Transverse colon (tissue), 4 donors: ENCODE results near the gene AIRE. TPM values are rescaled to one million over a fixed set of nuclear protein-coding genes. Genes with fewer than 3 reads are reported as not detected.

Experiments used
- DNase-seq: peaks from one replicate; pipeline ENCODE4 v3.0.0-alpha.2; 2019
- H3K27ac ChIP-seq, 4 donors: fragments of 200-600 bp; sonication (generic); 2 replicates each; pipeline ENCODE4 v1.5.1; 2016 to 2018; ENCODE audit warnings: inconsistent platforms in 4 of 4
- H3K27me3 ChIP-seq: fragments of 200-600 bp; sonication (generic); 2 replicates; pipeline ENCODE4 v1.5.1; 2017; ENCODE audit warnings: inconsistent platforms
- H3K36me3 ChIP-seq, 4 donors: fragments of 200-600 bp; sonication (generic); 2 replicates each; pipeline ENCODE4 v1.5.1; 2017 to 2019; ENCODE audit warnings: inconsistent platforms in 4 of 4
- H3K4me1 ChIP-seq, 4 donors: fragments of 200-600 bp; sonication (generic); 2 replicates each; pipeline ENCODE4 v1.5.1; 2017 to 2020; ENCODE audit warnings: inconsistent platforms in 4 of 4
- H3K4me3 ChIP-seq, 4 donors: fragments of 200-600 bp; sonication (generic); 1 replicate in 1 of 4; 2 replicates in 3 of 4; pipeline versions ENCODE4 v1.5.1 to v1.6.1; 2017 to 2019; ENCODE audit warnings: inconsistent platforms in 4 of 4
- H3K9me3 ChIP-seq, 2 donors: fragments of 200-600 bp; sonication (generic); 2 replicates each; pipeline ENCODE4 v1.5.1; 2017 to 2019; ENCODE audit warnings: inconsistent platforms in 2 of 2
- EP300 ChIP-seq: sonication (generic); formaldehyde crosslinking; IDR thresholded peaks from one replicate; pipeline ENCODE4 v1.6.1; 2017; ENCODE audit warnings: antibody characterized with exemption, low read depth
- POLR2A ChIP-seq: fragments of 450-650 bp; IDR thresholded peaks from one replicate; pipeline ENCODE4 v1.6.1; 2016; ENCODE audit warnings: antibody characterized with exemption, mild to moderate bottlenecking, moderate library complexity
- POLR2AphosphoS5 ChIP-seq, 3 donors: sonication (generic); formaldehyde crosslinking; IDR thresholded peaks; one replicate each; pipeline ENCODE4 v1.6.1; 2016; ENCODE audit warnings: antibody characterized with exemption in 3 of 3
- WGBS, 2 donors: methylation state at CpG; one replicate each; pipeline ENCODE4 v1.1.5; 2018; ENCODE audit warnings: low coverage in 1 of 2; 5-methylcytosine and 5-hydroxymethylcytosine counted together
- in situ Hi-C, 4 donors: fragments of 200-750 bp; cut with MboI; loops; one replicate each; pipeline versions ENCODE4 v1.15.0 to v1.15.1; 2017; ENCODE audit warnings: low sequenced_read_pairs in 3 of 4, low pct_ligation_motif_present in 1 of 4, low pct_unique_long_range_greater_than_20kb in 1 of 4
- intact Hi-C: fragments of 100-400 bp; cut with DNase I; formaldehyde crosslinking; loops from one replicate; pipeline ENCODE4 v1.15.1; 2023; ENCODE audit warnings: low total_unique reads
- total RNA-seq, 4 donors: library from RNA; depleted of rRNA; stranded (reverse); fragments of >200 nt; gene quantifications; one replicate each; pipeline ENCODE4 v1.1.0, GENCODE V29; 2016
- TF ChIP-seq, protein P1 (sequence below), 5 experiments: fragments of 200-600 bp in 3 of 5; fragments of 450-650 bp in 2 of 5; sonication (generic) in 3 of 5; IDR thresholded peaks; 1 replicate in 2 of 5; 2 replicates in 3 of 5; pipeline ENCODE4 v1.5.1; 2016 to 2017; ENCODE audit warnings: antibody characterized with exemption in 5 of 5, inconsistent platforms in 3 of 5, mild to moderate bottlenecking in 2 of 5, moderate library complexity in 1 of 5

Gene AIRE
- total RNA-seq, 4 donors from 2014 or later = not detected

DNA sequence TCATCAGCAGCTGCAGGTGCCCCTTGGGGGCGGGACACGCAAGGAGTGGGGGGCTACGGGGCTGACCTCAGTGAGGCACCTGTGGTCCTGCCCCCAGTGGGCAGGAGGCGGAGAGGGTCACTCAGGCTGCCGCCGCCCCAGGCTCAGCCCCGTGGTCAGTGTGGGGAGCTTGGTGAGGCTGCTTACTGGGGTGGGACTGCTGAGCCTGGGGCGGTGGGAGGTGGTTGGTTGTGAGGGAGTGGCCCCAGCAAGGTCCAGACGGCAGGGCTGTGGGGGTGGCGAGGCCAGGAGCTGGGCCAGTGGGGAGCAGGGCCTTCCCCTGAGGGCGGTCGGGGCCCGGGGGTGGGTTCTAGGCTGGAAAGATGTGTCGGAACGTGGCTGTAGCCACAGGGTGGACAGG, 28.5 kb downstream of the AIRE start:
- TF ChIP-seq, protein P1, sequence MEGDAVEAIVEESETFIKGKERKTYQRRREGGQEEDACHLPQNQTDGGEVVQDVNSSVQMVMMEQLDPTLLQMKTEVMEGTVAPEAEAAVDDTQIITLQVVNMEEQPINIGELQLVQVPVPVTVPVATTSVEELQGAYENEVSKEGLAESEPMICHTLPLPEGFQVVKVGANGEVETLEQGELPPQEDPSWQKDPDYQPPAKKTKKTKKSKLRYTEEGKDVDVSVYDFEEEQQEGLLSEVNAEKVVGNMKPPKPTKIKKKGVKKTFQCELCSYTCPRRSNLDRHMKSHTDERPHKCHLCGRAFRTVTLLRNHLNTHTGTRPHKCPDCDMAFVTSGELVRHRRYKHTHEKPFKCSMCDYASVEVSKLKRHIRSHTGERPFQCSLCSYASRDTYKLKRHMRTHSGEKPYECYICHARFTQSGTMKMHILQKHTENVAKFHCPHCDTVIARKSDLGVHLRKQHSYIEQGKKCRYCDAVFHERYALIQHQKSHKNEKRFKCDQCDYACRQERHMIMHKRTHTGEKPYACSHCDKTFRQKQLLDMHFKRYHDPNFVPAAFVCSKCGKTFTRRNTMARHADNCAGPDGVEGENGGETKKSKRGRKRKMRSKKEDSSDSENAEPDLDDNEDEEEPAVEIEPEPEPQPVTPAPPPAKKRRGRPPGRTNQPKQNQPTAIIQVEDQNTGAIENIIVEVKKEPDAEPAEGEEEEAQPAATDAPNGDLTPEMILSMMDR (IDR thresholded peaks at IDR 0.05) = no peak
- no peak for TF ChIP-seq EP300

DNA sequence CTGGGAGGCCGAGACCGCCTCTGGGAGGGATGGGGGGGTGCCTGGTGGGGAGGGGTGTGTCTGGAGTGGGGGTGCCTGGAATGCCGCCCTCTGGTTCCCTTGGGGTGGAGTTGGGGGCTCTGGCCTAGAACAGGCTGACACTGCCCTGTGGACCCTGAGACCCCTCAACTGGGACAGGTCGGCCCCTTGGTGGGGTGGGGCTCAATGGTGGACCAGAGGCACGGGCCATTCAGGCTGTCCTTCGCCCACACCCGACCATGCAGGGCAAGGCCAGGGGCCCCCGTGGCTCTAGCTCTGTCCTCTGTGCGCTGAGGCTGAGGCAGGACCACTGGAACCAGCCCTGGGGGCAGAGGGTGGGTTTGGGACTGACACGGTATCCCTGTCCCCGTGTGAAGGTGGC, 28.9 kb downstream of the AIRE start:
- no peak overlapping the region for H3K4me3 ChIP-seq
- intact Hi-C loops = no loop called here
- no peaks in the 10 kb centered on the region for H3K27me3 ChIP-seq
- in situ Hi-C loops = no loop called here
- no peak overlapping the region for H3K27ac ChIP-seq
- no peaks in the 10 kb centered on the region for H3K9me3 ChIP-seq
- WGBS, 2 donors = 94% methylated on average over 9 of the region's 11 CpGs; no CpG with 5 or more reads in 1 of the 2 donors
- H3K4me1 ChIP-seq = no peaks in the 10 kb centered on the region
- no peak for DNase-seq
- H3K36me3 ChIP-seq = peaks cover 0 to 39% (median 9%) of the 10 kb centered on the region in 4 donors
- TF ChIP-seq POLR2A = no peak
- TF ChIP-seq, protein P1 (IDR thresholded peaks at IDR 0.05) = no peak
- TF ChIP-seq EP300 = no peak
- no peak for TF ChIP-seq POLR2AphosphoS5 (IDR thresholded peaks at IDR 0.05)

More for the DNA sequence above, 28.5 kb downstream of the AIRE start:
- intact Hi-C loops (no loop called here), in situ Hi-C loops (no loop called here)
- H3K36me3 ChIP-seq = peaks cover 0 to 39% (median 9%) of the 10 kb centered on the region in 4 donors
- H3K27ac ChIP-seq = no peak overlapping the region
- 90% methylated on average over 6 of the region's 15 CpGs; no CpG with 5 or more reads in 1 of the 2 donors for WGBS, 2 donors
- no peaks in the 10 kb centered on the region for H3K9me3 ChIP-seq
- no peak overlapping the region for H3K4me3 ChIP-seq
- H3K4me1 ChIP-seq = no peaks in the 10 kb centered on the region
- H3K27me3 ChIP-seq = no peaks in the 10 kb centered on the region
- no peak for DNase-seq

DNA sequence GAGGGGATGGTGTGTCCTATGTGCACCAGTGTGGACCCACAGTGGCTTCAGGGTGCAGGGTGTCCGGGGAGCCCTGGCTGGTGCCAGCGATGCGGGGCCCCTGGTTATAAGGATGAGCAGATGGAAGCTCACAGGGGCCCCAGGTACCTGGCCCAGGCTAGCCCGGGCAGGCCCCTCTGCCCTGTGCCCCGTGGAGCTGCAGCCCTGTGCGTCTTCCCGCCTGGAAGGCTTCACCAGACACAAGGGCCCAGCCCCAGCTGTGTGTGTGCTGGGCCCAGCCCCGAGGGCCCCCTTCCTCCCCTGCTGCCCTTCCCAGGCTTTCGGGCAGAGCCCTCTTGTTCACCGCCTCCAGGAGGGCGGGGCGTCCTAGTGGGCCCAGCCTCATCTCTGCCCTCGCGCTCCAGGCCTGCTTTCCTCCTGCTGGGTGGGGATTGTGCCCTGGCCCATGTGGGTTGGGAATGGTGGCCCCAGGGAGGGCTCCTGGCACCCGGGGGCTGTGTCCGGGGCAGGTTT, 30.1 kb downstream of the AIRE start:
- in situ Hi-C loops = no loop called here
- no peaks in the 10 kb centered on the region for H3K27me3 ChIP-seq
- no peak overlapping the region for H3K27ac ChIP-seq
- peaks cover 0 to 35% (median 9%) of the 10 kb centered on the region in 4 donors for H3K36me3 ChIP-seq
- intact Hi-C loops = no loop called here
- TF ChIP-seq EP300 (no peak), POLR2A (no peak)
- TF ChIP-seq, protein P1 (IDR thresholded peaks at IDR 0.05) = no peak
- no peak for DNase-seq
- H3K9me3 ChIP-seq = no peaks in the 10 kb centered on the region
- H3K4me1 ChIP-seq = no peaks in the 10 kb centered on the region
- H3K4me3 ChIP-seq = no peak overlapping the region
- 87% methylated on average over 15 of the region's 16 CpGs; no CpG with 5 or more reads in 1 of the 2 donors for WGBS, 2 donors

DNA sequence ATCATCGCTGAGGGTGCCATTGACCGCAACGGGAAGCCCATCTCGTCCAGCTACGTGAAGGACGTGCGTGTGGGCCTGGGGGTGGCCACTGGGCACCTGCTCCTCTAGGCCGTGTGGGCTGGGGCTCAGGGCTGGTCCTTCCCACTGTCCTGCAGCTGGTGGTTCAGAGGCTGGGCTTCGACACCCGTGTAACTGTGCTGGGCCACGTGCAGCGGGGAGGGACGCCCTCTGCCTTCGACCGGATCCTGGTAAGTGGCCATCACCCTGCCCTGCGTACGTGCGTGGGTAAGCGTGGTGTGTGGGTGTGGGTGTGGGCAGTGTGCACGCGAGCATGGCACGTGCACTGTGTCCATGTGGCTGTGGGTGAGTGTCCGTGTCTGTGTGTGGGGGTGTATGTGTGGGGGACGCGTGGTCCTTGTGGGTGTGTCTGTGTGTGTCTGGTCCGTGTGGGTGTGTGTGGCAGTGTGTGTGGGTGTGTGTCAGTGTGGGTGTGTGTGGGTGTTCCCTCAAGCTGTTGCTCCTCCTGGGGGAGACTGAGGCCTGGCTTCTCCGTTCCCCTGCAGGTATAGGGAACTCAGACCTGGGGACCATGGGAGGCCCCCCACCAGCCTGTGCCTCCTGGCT, 30.7 kb downstream of the AIRE start:
- intact Hi-C loops = no loop called here
- Histone ChIP-seq H3K27ac (no peak overlapping the region), H3K27me3 (no peaks in the 10 kb centered on the region), H3K36me3 (peaks cover 0 to 29% (median 9%) of the 10 kb centered on the region in 4 donors), H3K9me3 (no peaks in the 10 kb centered on the region), H3K4me3 (no peak overlapping the region), H3K4me1 (no peaks in the 10 kb centered on the region)
- DNase-seq = no peak
- WGBS, 2 donors = 90% methylated on average over 27 of the region's 27 CpGs; no CpG with 5 or more reads in 1 of the 2 donors
- TF ChIP-seq POLR2AphosphoS5 (IDR thresholded peaks at IDR 0.05) (no peak), EP300 (no peak), POLR2A (no peak)
- TF ChIP-seq, protein P1 (IDR thresholded peaks at IDR 0.05) = no peak
- in situ Hi-C loops = no loop called here
